GM12892 (cell line): Measurements from ENCODE around the gene ATP6V0B.

Experiments used
- POLR2A ChIP-seq: IDR thresholded peaks from 2 replicates; pipeline ENCODE4 v1.6.1; 2011; ENCODE audit warnings: low read depth, low read length, control low read depth
- POLR2AphosphoS5 ChIP-seq: IDR thresholded peaks from 2 replicates; pipeline ENCODE4 v1.6.1; 2011; ENCODE audit warnings: low read depth, low read length, control low read depth

DNA sequence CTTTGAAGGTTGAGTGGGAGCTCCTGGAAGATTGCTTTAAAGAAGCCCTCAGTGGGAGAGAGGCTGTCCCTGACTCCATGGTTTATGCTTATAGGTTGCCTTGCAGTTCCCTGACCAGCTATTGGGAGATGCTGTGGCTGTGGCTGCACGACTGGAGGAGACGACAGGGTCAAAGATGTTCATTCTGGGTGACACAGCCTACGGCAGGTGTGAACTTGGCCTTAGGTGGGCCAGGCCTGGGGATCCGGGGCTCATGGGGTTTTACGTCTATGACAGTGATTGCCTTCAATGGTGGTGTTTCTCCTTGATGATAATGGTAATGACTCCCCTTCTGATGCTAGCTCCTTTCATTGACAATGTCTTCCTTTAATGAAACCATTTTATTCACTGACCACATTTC is 4.3 kb upstream of the ATP6V0B start:
- TF ChIP-seq POLR2A (no peak), POLR2AphosphoS5 (no peak)
